ENCODE measurements around the gene FLAD1.

Gene FLAD1

GRCh38 chr1:155014709-155015508 lies 31.8 kb downstream of the FLAD1 start:
- Histone ChIP-seq H3K18ac (ENCODE audit: low read length) (no peak overlapping the region), H3K9me3 (ENCODE audit: insufficient read depth, low read depth, low read length) (peaks cover 1% of the 10 kb centered on the region), H3K4ac (ENCODE audit: low read depth, low read length) (no peak overlapping the region), H3K27ac (ENCODE audit: low read depth, low read length) (no peak overlapping the region), H2BK12ac (ENCODE audit: low read length) (no peak overlapping the region), H4K91ac (ENCODE audit: low read depth, low read length) (no peak overlapping the region), H2AFZ (ENCODE audit: insufficient read depth, low read length, poor library complexity) (no peak overlapping the region), H3K79me2 (ENCODE audit: control insufficient read depth, insufficient read depth, low read length, poor library complexity) (no peaks in the 10 kb centered on the region), H3K4me2 (ENCODE audit: low read length) (no peak overlapping the region), H3K36me3 (ENCODE audit: control insufficient read depth in 1 of 2, insufficient read depth in 2 of 2, low read length in 2 of 2) (peaks cover 31 to 32% of the 10 kb centered on the region in 2 experiments), H3K4me3 (ENCODE audit: low read depth, low read length) (no peak overlapping the region), H3K79me1 (ENCODE audit: low read length) (peaks cover 15% of the 10 kb centered on the region), H3K23ac (ENCODE audit: low read length) (no peak overlapping the region), H2BK5ac (ENCODE audit: low read depth, low read length, poor library complexity) (no peak overlapping the region), H3K4me1 (ENCODE audit: control insufficient read depth in 1 of 2, insufficient read depth in 2 of 2, low read length in 2 of 2) (peaks cover 22 to 25% of the 10 kb centered on the region in 2 experiments), H4K8ac (ENCODE audit: low read depth, low read length) (no peak overlapping the region), H2BK120ac (ENCODE audit: insufficient read depth, low read length, poor library complexity) (no peak overlapping the region), H3K14ac (ENCODE audit: low read length) (no peak overlapping the region), H2AK5ac (ENCODE audit: low read length) (no peak overlapping the region), H4K12ac (ENCODE audit: low read depth, low read length) (no peak overlapping the region), H3K27me3 (ENCODE audit: insufficient read depth, low read length) (no peaks in the 10 kb centered on the region), H3K9ac (ENCODE audit: low read length) (no peak overlapping the region)
- DNase-seq: no peak
- no CpG with 5 or more reads among the region's 31 CpGs for WGBS (ENCODE audit: extremely low coverage, insufficient coverage, insufficient read length)

- H3K14ac ChIP-seq (ENCODE audit: low read length): no peak overlapping the region
- H3K9ac ChIP-seq (ENCODE audit: low read length): no peak overlapping the region
- H4K12ac ChIP-seq (ENCODE audit: low read depth, low read length): peak overlapping the region; percentile 6
- no peak overlapping the region for H4K8ac ChIP-seq (ENCODE audit: low read depth, low read length)
- no peak overlapping the region for H2BK120ac ChIP-seq (ENCODE audit: insufficient read depth, low read length, poor library complexity)
- peak overlapping the region; percentile 20 for H3K4me3 ChIP-seq (ENCODE audit: low read depth, low read length)
- peaks cover 22 to 25% of the 10 kb centered on the region in 2 experiments for H3K4me1 ChIP-seq (ENCODE audit: control insufficient read depth in 1 of 2, insufficient read depth in 2 of 2, low read length in 2 of 2)
- H3K36me3 ChIP-seq (ENCODE audit: control insufficient read depth in 1 of 2, insufficient read depth in 2 of 2, low read length in 2 of 2): peaks cover 31 to 32% of the 10 kb centered on the region in 2 experiments
- peaks cover 1% of the 10 kb centered on the region for H3K9me3 ChIP-seq (ENCODE audit: insufficient read depth, low read depth, low read length)
- no peaks in the 10 kb centered on the region for H3K79me2 ChIP-seq (ENCODE audit: control insufficient read depth, insufficient read depth, low read length, poor library complexity)
- peaks cover 15% of the 10 kb centered on the region for H3K79me1 ChIP-seq (ENCODE audit: low read length)
- no peak overlapping the region for H2AFZ ChIP-seq (ENCODE audit: insufficient read depth, low read length, poor library complexity)
- no peak overlapping the region for H2AK5ac ChIP-seq (ENCODE audit: low read length)
- no peak overlapping the region for H3K27ac ChIP-seq (ENCODE audit: low read depth, low read length)
- no peak overlapping the region for H4K91ac ChIP-seq (ENCODE audit: low read depth, low read length)
- H3K23ac ChIP-seq (ENCODE audit: low read length): no peak overlapping the region
- no peak overlapping the region for H3K4me2 ChIP-seq (ENCODE audit: low read length)
- WGBS (ENCODE audit: extremely low coverage, insufficient coverage, insufficient read length): no CpG with 5 or more reads among the region's 16 CpGs
- peak overlapping the region; percentile 5 for H2BK12ac ChIP-seq (ENCODE audit: low read length)
- no peak overlapping the region for H2BK5ac ChIP-seq (ENCODE audit: low read depth, low read length, poor library complexity)
- no peak overlapping the region for H3K18ac ChIP-seq (ENCODE audit: low read length)
- no peak overlapping the region for H3K4ac ChIP-seq (ENCODE audit: low read depth, low read length)
- DNase-seq: no peak
- no peaks in the 10 kb centered on the region for H3K27me3 ChIP-seq (ENCODE audit: insufficient read depth, low read length)
These were observed 32.5 kb downstream of the FLAD1 start for GRCh38 chr1:155015527-155016230.

- Histone ChIP-seq H4K12ac (ENCODE audit: low read depth, low read length) (no peak overlapping the region), H2AFZ (ENCODE audit: insufficient read depth, low read length, poor library complexity) (no peak overlapping the region), H3K4me3 (ENCODE audit: low read depth, low read length) (no peak overlapping the region), H4K91ac (ENCODE audit: low read depth, low read length) (peak overlapping the region; percentile 92), H3K4me1 (ENCODE audit: control insufficient read depth in 1 of 2, insufficient read depth in 2 of 2, low read length in 2 of 2) (peaks cover 22 to 25% of the 10 kb centered on the region in 2 experiments), H3K23ac (ENCODE audit: low read length) (no peak overlapping the region), H3K79me1 (ENCODE audit: low read length) (peaks cover 15% of the 10 kb centered on the region), H3K9ac (ENCODE audit: low read length) (no peak overlapping the region), H3K27me3 (ENCODE audit: insufficient read depth, low read length) (no peaks in the 10 kb centered on the region), H2BK120ac (ENCODE audit: insufficient read depth, low read length, poor library complexity) (no peak overlapping the region), H3K14ac (ENCODE audit: low read length) (no peak overlapping the region), H2AK5ac (ENCODE audit: low read length) (peak overlapping the region; percentile 16), H3K4me2 (ENCODE audit: low read length) (peak overlapping the region; percentile 50), H3K79me2 (ENCODE audit: control insufficient read depth, insufficient read depth, low read length, poor library complexity) (no peaks in the 10 kb centered on the region), H2BK12ac (ENCODE audit: low read length) (peak overlapping the region; percentile 12), H3K36me3 (ENCODE audit: control insufficient read depth in 1 of 2, insufficient read depth in 2 of 2, low read length in 2 of 2) (peaks cover 28 to 30% of the 10 kb centered on the region in 2 experiments), H2BK5ac (ENCODE audit: low read depth, low read length, poor library complexity) (peak overlapping the region; percentile 82), H3K9me3 (ENCODE audit: insufficient read depth, low read depth, low read length) (peaks cover 1% of the 10 kb centered on the region), H3K18ac (ENCODE audit: low read length) (peak overlapping the region; percentile 1), H3K4ac (ENCODE audit: low read depth, low read length) (no peak overlapping the region), H4K8ac (ENCODE audit: low read depth, low read length) (no peak overlapping the region), H3K27ac (ENCODE audit: low read depth, low read length) (no peak overlapping the region)
- WGBS (ENCODE audit: extremely low coverage, insufficient coverage, insufficient read length): no CpG with 5 or more reads among the region's 26 CpGs
- no peak for DNase-seq
These were observed 33.2 kb downstream of the FLAD1 start for GRCh38 chr1:155016231-155016831.

Data from trophoblast cell (in vitro differentiated cells and primary cell).